Omental fat pad (tissue), 4 donors: ENCODE data around the gene GALNT15. TPM values are rescaled to one million over a fixed set of nuclear protein-coding genes. Genes with fewer than 3 reads are reported as not detected.

Source experiments
- ATAC-seq: fragments of 150-250 bp; one replicate; pipeline ENCODE4 v1.9.1; 2016; ENCODE audit warnings: mild to moderate bottlenecking, moderate library complexity; ENCODE audit not compliant: low FRiP score
- DNase-seq: peaks from one replicate; pipeline ENCODE4 v3.0.0-alpha.2; 2019; ENCODE audit warnings: low spot score
- CTCF ChIP-seq, 3 donors: fragments of 450-650 bp; IDR thresholded peaks; one replicate each; pipeline ENCODE4 v1.5.1; 2016 to 2017; ENCODE audit warnings: antibody characterized with exemption in 3 of 3, mild to moderate bottlenecking in 3 of 3, moderate library complexity in 2 of 3
- total RNA-seq, 4 donors: library from RNA; depleted of rRNA; stranded (reverse); fragments of >200 nt; gene quantifications; one replicate each; pipeline ENCODE4 v1.1.0, GENCODE V29; 2016

The GALNT15 gene
- total RNA-seq, 4 donors from 2014 or later: 135 to 717 (median 384) TPM

GRCh38 chr3:16272588-16272987 lies 98.1 kb downstream of the GALNT15 start:
- ATAC-seq (no peak), DNase-seq (no peak)
- TF ChIP-seq CTCF (IDR thresholded peaks at IDR 0.05): no peak

- DNase-seq: no peak
- ATAC-seq: no peak
- TF ChIP-seq CTCF (IDR thresholded peaks at IDR 0.05): no peak
Observed at GRCh38 chr3:16273867-16274266, 99.4 kb downstream of the GALNT15 start.

GRCh38 chr3:16277471-16277870 lies 103.0 kb downstream of the GALNT15 start:
- ATAC-seq (no peak), DNase-seq (no peak)
- no peak for TF ChIP-seq CTCF (IDR thresholded peaks at IDR 0.05)

GRCh38 chr3:16279010-16279801 lies 104.7 kb downstream of the GALNT15 start:
- ATAC-seq (peak; percentile 48), DNase-seq (no peak)
- TF ChIP-seq CTCF (IDR thresholded peaks at IDR 0.05): no peak

- DNase-seq: no peak
- TF ChIP-seq CTCF (IDR thresholded peaks at IDR 0.05): no peak
Observed at GRCh38 chr3:16280671-16281070, 106.2 kb downstream of the GALNT15 start.

More at GRCh38 chr3:16280671-16281070, 106.2 kb downstream of the GALNT15 start:
- no peak for ATAC-seq

Other genes starting within 250 kb of the GALNT15 start
- 10 to 100 TPM; 16.7 to 33.7 (median 30.4) TPM for gene DPH3, start 90.3 kb downstream of the GALNT15 start, total RNA-seq
- 10 to 100 TPM; 13.7 to 21.3 (median 15.2) TPM for gene OXNAD1, start 90.5 kb downstream of the GALNT15 start, total RNA-seq